ENCODE measurements around the gene C20orf204. TPM values are rescaled to one million over a fixed set of nuclear protein-coding genes. Genes with fewer than 3 reads are reported as not detected.

The C20orf204 gene
- total and polyA plus RNA-seq, 9 of the 15 experiments (the other 6 are each of a cell fraction or from before 2014, with no cell fraction given) = 0.11 to 1.1 (median 0.36) TPM; not detected in 2

DNA sequence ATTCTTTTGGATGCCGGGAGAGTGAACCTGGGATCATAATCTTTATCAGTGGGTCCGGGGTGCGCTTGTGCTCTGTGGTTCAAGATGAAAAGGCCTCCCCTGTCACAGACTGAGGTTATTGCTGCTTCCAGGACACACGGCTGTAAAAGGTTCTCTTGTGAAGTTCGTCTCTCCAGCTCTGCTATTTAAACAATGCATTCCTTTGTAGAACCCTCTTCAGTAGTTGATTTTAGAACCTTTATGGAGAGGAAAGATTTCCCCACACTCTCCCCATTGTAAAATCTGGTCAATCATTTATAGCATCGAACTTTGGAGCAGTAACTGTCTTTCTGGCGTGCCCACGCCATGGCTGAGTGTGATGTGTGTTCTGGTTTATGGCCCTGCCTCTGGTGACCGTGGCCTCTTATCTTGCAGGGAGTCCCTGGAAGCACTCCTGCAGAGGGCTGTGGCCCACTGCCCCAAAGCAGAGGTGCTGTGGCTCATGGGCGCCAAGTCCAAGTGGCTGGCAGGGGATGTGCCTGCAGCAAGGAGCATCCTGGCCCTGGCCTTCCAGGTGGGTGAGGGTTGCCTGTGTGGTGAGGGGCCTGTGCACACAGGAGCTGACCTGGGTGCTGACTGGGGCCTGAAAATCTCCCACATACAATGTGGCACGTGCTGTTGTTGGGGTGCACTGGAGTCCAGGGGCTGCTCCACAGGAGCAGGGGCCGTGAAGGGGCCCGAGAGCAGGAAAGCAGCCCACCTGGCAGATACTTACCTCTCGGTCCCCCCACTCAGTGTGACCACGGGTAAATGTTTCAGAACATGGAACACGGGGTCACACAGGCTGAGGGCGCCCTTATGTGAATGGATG, 11.6 kb upstream of the C20orf204 start:
- BruUV-seq (replicated peaks) = no TSS peak
- ChIA-PET POLR2A (no interaction called here), CTCF (ENCODE audit: low intra/inter-chr PET ratio) (no interaction called here)
- DNase-seq (ENCODE audit: extremely low read depth in 1 of 4, low spot score in 3 of 4) (no peak), FAIRE-seq (no peak), ATAC-seq (no peak)
- peaks cover 3% of the 10 kb centered on the region; the same call in 1 of the 2 replicates for H4K20me1 ChIP-seq (replicated peaks; ENCODE audit: control insufficient read depth, insufficient read depth, low read length)
- no peaks in the 10 kb centered on the region for H3K9me1 ChIP-seq (ENCODE audit: control insufficient read depth, insufficient read depth, low read length)
- H3K4me2 ChIP-seq (ENCODE audit: insufficient read depth, low read length) = no peak overlapping the region
- H3K4me1 ChIP-seq (replicated peaks in 1 of 2; ENCODE audit: control insufficient read depth in 2 of 2, insufficient read depth in 2 of 2, low read length in 2 of 2) = peaks cover 0 to 7% of the 10 kb centered on the region in 2 experiments; a peak in 1 of 5 replicates
- peaks cover 89% of the 10 kb centered on the region; the same call in 2 of the 3 replicates for H3K36me3 ChIP-seq (ENCODE audit: control insufficient read depth, insufficient read depth, low read length)
- H3K9me3 ChIP-seq (replicated peaks; ENCODE audit: control insufficient read depth, insufficient read depth, low read depth, low read length) = no peaks in the 10 kb centered on the region
- intact Hi-C loops (cut with micrococcal nuclease) (no loop called here), in situ Hi-C loops (cut with MboI) (no loop called here)
- no peaks in the 10 kb centered on the region for H3K27me3 ChIP-seq (ENCODE audit: control insufficient read depth in 2 of 2, insufficient read depth in 2 of 2, low read length in 2 of 2)
- no peak overlapping the region for H3K4me3 ChIP-seq
- no peak overlapping the region for H3K27ac ChIP-seq (ENCODE audit: extremely low read depth, low read depth, low read length)
- H3K79me2 ChIP-seq (ENCODE audit: control insufficient read depth, insufficient read depth, low read length) = no peaks in the 10 kb centered on the region
- H2AFZ ChIP-seq (ENCODE audit: low read depth, low read length) = no peak overlapping the region
- TF ChIP-seq GTF2A2 (tag; IDR thresholded peaks at IDR 0.05) = no peak
- WGBS (ENCODE audit: insufficient coverage, low coverage, missing lambda C conversion rate) = 80% methylated on average over 15 of the region's 17 CpGs
- H3K9ac ChIP-seq (ENCODE audit: insufficient read depth in 1 of 2, low read depth in 2 of 2, low read length in 2 of 2) = no peak overlapping the region

DNA sequence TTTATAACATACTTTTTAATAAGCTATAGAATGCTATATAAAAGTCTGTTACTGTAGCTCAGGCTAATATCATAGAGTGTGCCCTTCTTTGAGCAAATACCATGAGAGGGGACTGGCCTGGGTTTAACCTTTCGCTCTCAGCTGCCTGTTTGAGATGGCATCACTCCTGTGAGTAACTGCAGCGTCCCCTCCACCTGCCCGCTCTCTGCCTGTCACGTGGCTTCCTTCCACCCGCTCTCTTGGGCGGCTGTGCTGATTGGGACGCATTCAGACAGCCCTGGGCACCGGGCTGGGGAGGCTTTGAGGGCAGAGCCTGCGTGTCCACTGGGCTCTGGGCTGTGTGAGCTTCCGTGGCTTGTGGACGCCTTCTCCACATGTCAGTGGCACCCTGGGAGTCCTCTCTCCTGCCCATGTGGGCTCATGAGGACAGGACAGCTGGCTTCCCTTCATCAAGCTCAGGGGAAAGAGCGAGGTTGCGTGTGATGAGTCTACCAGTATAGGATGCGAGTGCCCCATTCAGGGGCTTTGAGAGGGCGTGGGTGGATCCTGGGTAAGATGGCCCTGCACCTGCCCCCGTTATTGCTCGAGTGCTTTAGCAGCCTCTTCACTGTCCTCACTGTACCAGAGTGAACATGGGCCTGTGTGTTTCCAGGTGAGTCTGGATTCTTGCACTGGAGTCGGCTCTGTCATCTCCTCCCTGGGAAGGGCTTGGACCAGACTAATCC, 10.7 kb upstream of the C20orf204 start:
- Histone ChIP-seq H2AFZ (ENCODE audit: low read depth, low read length) (no peak overlapping the region), H3K27ac (ENCODE audit: extremely low read depth, low read depth, low read length) (no peak overlapping the region), H3K4me1 (replicated peaks in 1 of 2; ENCODE audit: control insufficient read depth in 2 of 2, insufficient read depth in 2 of 2, low read length in 2 of 2) (peaks cover 0 to 7% of the 10 kb centered on the region in 2 experiments; a peak in 1 of 5 replicates), H3K27me3 (ENCODE audit: control insufficient read depth in 2 of 2, insufficient read depth in 2 of 2, low read length in 2 of 2) (no peaks in the 10 kb centered on the region), H3K4me3 (no peak overlapping the region), H3K79me2 (ENCODE audit: control insufficient read depth, insufficient read depth, low read length) (no peaks in the 10 kb centered on the region), H3K9me3 (replicated peaks; ENCODE audit: control insufficient read depth, insufficient read depth, low read depth, low read length) (no peaks in the 10 kb centered on the region), H3K9me1 (ENCODE audit: control insufficient read depth, insufficient read depth, low read length) (no peaks in the 10 kb centered on the region), H3K36me3 (ENCODE audit: control insufficient read depth, insufficient read depth, low read length) (peaks cover 90% of the 10 kb centered on the region; the same call in 2 of the 3 replicates), H4K20me1 (replicated peaks; ENCODE audit: control insufficient read depth, insufficient read depth, low read length) (peaks cover 3% of the 10 kb centered on the region; the same call in 1 of the 2 replicates), H3K9ac (ENCODE audit: insufficient read depth in 1 of 2, low read depth in 2 of 2, low read length in 2 of 2) (no peak overlapping the region), H3K4me2 (ENCODE audit: insufficient read depth, low read length) (no peak overlapping the region)
- no peak for FAIRE-seq
- TF ChIP-seq ESRRB (CRISPR knock-in tag; IDR thresholded peaks at IDR 0.05; ENCODE audit: borderline replicate concordance) = no peak
- no peak for TF ChIP-seq NFIC (IDR thresholded peaks at IDR 0.05)
- no peak for TF ChIP-seq ATF1 (CRISPR knock-in tag; IDR thresholded peaks at IDR 0.05)
- no peak for TF ChIP-seq ATF1 (tag; IDR thresholded peaks at IDR 0.05)
- no peak for TF ChIP-seq HMGN3 (IDR thresholded peaks at IDR 0.05; ENCODE audit: borderline replicate concordance, extremely low read depth, insufficient read length, low read depth, low read length)
- TF ChIP-seq, protein P1, sequence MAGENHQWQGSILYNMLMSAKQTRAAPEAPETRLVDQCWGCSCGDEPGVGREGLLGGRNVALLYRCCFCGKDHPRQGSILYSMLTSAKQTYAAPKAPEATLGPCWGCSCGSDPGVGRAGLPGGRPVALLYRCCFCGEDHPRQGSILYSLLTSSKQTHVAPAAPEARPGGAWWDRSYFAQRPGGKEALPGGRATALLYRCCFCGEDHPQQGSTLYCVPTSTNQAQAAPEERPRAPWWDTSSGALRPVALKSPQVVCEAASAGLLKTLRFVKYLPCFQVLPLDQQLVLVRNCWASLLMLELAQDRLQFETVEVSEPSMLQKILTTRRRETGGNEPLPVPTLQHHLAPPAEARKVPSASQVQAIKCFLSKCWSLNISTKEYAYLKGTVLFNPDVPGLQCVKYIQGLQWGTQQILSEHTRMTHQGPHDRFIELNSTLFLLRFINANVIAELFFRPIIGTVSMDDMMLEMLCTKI (IDR thresholded peaks at IDR 0.05; ENCODE audit: partially characterized antibody) = no peak
- TF ChIP-seq SNRNP70 (optimal IDR thresholded peaks at IDR 0.05; ENCODE audit: low read depth, low read length) = no peak
- TF ChIP-seq GTF2A2 (tag; IDR thresholded peaks at IDR 0.05) = no peak
- intact Hi-C loops (cut with micrococcal nuclease) = no loop called here
- POLR2A ChIA-PET = no interaction called here
- ATAC-seq = no peak
- in situ Hi-C loops (cut with MboI) = no loop called here
- CTCF ChIA-PET (ENCODE audit: low intra/inter-chr PET ratio) = no interaction called here
- BruUV-seq (replicated peaks) = no TSS peak
- WGBS (ENCODE audit: insufficient coverage, low coverage, missing lambda C conversion rate) = 92% methylated on average over 18 of the region's 18 CpGs
- DNase-seq (ENCODE audit: extremely low read depth in 1 of 4, low spot score in 3 of 4) = no peak
